Panc1 (cell line): Measurements from ENCODE around the gene FGD2.

Experiments used
- TF ChIP-seq, protein P1 (sequence below): fragments of 450-650 bp; IDR thresholded peaks from 2 replicates; pipeline ENCODE4 v1.5.1; 2017; ENCODE audit warnings: mild to moderate bottlenecking
- TF ChIP-seq, protein P2 (sequence below), 2 experiments: IDR thresholded peaks; 2 replicates each; pipeline ENCODE4 v1.6.1; 2011 to 2012; ENCODE audit warnings: low read depth in 2 of 2, control low read depth in 1 of 2, low read length in 1 of 2, mild to moderate bottlenecking in 1 of 2, moderate library complexity in 1 of 2; ENCODE audit not compliant: insufficient read depth in 1 of 2

DNA sequence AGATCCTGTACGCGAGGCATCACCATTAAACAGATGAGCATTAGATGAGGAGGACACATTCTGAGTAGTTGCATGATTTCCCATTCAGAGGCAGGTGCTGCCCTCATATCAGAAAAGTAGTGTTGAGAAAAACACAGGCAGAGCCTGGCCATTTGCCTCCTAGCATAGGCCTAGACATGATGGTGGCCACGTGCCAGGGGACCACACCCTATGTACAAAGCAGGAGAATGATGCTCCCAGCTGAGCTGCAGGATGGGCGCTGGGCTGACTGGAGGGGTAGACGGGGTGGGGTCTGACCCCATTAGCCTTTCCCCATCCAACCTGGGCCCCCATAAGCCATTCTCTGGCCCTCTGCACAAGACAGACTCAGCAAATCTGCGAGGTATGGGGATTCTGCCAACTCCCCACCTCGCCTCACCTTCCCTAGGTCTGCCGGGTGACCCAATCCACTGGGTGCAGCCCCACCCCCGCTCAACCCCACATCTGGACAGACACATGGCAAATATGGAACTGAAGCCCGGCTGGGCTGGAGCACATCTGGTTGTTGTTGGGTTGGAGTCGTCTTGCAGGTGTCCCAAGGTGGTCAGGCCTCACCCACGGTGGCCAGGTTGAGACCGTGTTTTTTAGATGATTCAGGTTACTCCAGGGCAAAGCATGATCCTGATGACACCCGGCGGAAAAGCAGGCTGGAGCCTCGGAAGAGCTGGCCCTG, 37.0 kb upstream of the FGD2 start:
- TF ChIP-seq, protein P1, sequence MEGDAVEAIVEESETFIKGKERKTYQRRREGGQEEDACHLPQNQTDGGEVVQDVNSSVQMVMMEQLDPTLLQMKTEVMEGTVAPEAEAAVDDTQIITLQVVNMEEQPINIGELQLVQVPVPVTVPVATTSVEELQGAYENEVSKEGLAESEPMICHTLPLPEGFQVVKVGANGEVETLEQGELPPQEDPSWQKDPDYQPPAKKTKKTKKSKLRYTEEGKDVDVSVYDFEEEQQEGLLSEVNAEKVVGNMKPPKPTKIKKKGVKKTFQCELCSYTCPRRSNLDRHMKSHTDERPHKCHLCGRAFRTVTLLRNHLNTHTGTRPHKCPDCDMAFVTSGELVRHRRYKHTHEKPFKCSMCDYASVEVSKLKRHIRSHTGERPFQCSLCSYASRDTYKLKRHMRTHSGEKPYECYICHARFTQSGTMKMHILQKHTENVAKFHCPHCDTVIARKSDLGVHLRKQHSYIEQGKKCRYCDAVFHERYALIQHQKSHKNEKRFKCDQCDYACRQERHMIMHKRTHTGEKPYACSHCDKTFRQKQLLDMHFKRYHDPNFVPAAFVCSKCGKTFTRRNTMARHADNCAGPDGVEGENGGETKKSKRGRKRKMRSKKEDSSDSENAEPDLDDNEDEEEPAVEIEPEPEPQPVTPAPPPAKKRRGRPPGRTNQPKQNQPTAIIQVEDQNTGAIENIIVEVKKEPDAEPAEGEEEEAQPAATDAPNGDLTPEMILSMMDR, result no peak
- TF ChIP-seq, protein P2, sequence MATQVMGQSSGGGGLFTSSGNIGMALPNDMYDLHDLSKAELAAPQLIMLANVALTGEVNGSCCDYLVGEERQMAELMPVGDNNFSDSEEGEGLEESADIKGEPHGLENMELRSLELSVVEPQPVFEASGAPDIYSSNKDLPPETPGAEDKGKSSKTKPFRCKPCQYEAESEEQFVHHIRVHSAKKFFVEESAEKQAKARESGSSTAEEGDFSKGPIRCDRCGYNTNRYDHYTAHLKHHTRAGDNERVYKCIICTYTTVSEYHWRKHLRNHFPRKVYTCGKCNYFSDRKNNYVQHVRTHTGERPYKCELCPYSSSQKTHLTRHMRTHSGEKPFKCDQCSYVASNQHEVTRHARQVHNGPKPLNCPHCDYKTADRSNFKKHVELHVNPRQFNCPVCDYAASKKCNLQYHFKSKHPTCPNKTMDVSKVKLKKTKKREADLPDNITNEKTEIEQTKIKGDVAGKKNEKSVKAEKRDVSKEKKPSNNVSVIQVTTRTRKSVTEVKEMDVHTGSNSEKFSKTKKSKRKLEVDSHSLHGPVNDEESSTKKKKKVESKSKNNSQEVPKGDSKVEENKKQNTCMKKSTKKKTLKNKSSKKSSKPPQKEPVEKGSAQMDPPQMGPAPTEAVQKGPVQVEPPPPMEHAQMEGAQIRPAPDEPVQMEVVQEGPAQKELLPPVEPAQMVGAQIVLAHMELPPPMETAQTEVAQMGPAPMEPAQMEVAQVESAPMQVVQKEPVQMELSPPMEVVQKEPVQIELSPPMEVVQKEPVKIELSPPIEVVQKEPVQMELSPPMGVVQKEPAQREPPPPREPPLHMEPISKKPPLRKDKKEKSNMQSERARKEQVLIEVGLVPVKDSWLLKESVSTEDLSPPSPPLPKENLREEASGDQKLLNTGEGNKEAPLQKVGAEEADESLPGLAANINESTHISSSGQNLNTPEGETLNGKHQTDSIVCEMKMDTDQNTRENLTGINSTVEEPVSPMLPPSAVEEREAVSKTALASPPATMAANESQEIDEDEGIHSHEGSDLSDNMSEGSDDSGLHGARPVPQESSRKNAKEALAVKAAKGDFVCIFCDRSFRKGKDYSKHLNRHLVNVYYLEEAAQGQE (IDR thresholded peaks at IDR 0.05; ENCODE audit: insufficient read depth in 1 of 2, low read depth in 2 of 2, low read length in 1 of 2), result no peak
